ENCODE results near the gene HIBADH. TPM values are rescaled to one million over a fixed set of nuclear protein-coding genes. Genes with fewer than 3 reads are reported as not detected.
A peak's percentile ranks its signal among the peaks of the same experiment; 100 is the strongest.

Gene HIBADH
- total RNA-seq, 1 donor from 2014 or later = 15.7 TPM

DNA sequence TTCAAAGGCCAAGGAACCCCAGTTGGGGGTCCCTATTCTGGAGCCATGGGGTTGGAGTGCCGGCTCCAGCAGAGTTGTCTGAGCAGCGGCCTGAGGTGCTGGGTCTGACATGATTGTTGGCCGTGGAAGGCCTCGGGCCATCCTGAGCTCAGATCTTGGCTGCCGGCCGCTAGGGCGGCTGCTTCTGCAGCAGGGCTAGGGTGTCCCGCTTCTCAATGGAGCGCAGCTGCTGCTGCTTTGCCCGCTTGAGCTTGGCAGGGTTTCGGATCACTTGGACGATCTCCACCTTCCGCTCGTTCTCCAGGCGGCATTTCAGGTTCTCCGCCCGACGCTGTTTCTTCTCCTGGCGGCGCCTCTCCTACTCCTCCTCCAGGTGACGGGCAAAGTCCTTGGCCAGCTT is 171.1 kb downstream of the HIBADH start:
- no peak for DNase-seq (ENCODE audit: low read depth, low spot score)
- H3K4me3 Mint-ChIP-seq = no peak overlapping the region
- H3K4me1 Mint-ChIP-seq = no peaks in the 10 kb centered on the region
- TF ChIP-seq, protein P1, sequence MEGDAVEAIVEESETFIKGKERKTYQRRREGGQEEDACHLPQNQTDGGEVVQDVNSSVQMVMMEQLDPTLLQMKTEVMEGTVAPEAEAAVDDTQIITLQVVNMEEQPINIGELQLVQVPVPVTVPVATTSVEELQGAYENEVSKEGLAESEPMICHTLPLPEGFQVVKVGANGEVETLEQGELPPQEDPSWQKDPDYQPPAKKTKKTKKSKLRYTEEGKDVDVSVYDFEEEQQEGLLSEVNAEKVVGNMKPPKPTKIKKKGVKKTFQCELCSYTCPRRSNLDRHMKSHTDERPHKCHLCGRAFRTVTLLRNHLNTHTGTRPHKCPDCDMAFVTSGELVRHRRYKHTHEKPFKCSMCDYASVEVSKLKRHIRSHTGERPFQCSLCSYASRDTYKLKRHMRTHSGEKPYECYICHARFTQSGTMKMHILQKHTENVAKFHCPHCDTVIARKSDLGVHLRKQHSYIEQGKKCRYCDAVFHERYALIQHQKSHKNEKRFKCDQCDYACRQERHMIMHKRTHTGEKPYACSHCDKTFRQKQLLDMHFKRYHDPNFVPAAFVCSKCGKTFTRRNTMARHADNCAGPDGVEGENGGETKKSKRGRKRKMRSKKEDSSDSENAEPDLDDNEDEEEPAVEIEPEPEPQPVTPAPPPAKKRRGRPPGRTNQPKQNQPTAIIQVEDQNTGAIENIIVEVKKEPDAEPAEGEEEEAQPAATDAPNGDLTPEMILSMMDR (conservative IDR thresholded peaks at IDR 0.05) = no peak
- H3K36me3 Mint-ChIP-seq (ENCODE audit: low read depth) = peaks cover 3% of the 10 kb centered on the region
- H3K27ac Mint-ChIP-seq (ENCODE audit: unreplicated experiment) = no peak overlapping the region
- peaks cover 7% of the 10 kb centered on the region for H3K27me3 Mint-ChIP-seq (ENCODE audit: low read depth)
- H3K9me3 Mint-ChIP-seq = peaks cover 9% of the 10 kb centered on the region

DNA sequence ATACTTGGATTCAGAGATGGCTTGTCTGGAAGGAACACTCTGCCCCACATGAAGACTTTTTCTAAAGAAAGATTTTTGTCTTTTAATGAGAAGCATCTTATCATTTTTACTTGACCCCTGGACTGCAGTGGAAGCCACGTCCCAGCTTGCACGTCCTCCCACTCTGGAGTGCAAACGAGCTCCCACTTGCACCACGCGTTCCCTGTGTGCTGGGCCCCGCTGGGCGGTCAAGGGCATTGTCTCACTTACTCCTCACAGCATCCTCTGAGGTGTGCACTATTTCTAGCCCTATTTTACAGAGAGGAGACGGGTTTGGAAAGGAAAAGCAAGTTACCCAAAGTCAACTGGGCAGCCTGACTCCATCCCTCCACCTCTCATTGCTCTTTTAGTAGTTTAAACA is 175.2 kb downstream of the HIBADH start:
- H3K27ac Mint-ChIP-seq (ENCODE audit: unreplicated experiment) = no peak overlapping the region
- no peak for DNase-seq (ENCODE audit: low read depth, low spot score)
- H3K4me3 Mint-ChIP-seq = no peak overlapping the region
- peaks cover 7% of the 10 kb centered on the region for H3K27me3 Mint-ChIP-seq (ENCODE audit: low read depth)
- no peaks in the 10 kb centered on the region for H3K4me1 Mint-ChIP-seq
- peaks cover 6% of the 10 kb centered on the region for H3K9me3 Mint-ChIP-seq
- TF ChIP-seq, protein P1 (conservative IDR thresholded peaks at IDR 0.05) = no peak
- peaks cover 3% of the 10 kb centered on the region for H3K36me3 Mint-ChIP-seq (ENCODE audit: low read depth)

DNA sequence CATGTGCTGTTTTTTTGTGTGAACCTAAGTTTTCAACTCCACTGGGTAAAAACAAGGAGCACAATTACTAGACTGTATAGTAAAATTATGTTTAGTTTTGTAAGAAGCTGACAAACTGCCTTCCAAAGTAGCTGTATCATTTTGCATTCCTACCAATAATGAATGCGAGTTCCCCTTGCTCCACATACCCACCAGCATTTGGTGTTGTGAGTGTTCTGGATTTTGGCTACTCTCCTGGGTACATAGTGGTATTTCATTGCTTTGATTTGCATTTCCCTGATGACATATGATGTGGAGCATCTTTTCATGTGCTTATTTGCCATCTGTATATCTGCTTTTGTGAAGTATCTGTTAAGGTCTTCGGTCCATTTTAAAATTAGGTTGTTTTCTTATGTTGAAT is 178.2 kb downstream of the HIBADH start:
- Mint-ChIP-seq H3K9me3 (no peaks in the 10 kb centered on the region), H3K4me1 (no peaks in the 10 kb centered on the region), H3K36me3 (ENCODE audit: low read depth) (no peaks in the 10 kb centered on the region), H3K27ac (ENCODE audit: unreplicated experiment) (peak overlapping the region; percentile 35), H3K27me3 (ENCODE audit: low read depth) (peaks cover 4% of the 10 kb centered on the region), H3K4me3 (no peak overlapping the region)
- TF ChIP-seq, protein P1 (conservative IDR thresholded peaks at IDR 0.05) = no peak
- no peak for DNase-seq (ENCODE audit: low read depth, low spot score)

DNA sequence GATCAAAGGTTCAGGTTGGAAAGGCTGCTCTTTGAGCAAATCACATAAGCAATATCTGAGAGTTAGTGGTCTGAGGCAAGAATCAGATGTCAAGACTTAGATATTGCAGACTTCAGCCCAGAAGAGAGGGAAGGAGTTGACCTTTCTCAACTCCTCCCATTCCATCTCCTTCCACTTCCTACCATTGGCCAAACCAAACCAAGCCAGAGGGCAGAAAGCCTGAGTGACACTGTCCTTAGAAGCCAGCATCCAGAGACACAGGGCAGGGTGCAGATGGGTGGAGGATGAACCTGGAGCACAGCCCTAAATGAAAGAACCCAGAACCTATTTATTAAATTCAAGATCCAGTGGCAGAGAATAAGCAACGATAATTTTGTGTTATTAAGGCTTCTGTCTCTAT is 180.5 kb downstream of the HIBADH start:
- no peaks in the 10 kb centered on the region for H3K36me3 Mint-ChIP-seq (ENCODE audit: low read depth)
- H3K27me3 Mint-ChIP-seq (ENCODE audit: low read depth) = no peaks in the 10 kb centered on the region
- no peak overlapping the region for H3K4me3 Mint-ChIP-seq
- no peaks in the 10 kb centered on the region for H3K9me3 Mint-ChIP-seq
- no peak for DNase-seq (ENCODE audit: low read depth, low spot score)
- TF ChIP-seq, protein P1 (conservative IDR thresholded peaks at IDR 0.05) = no peak
- H3K27ac Mint-ChIP-seq (ENCODE audit: unreplicated experiment) = no peak overlapping the region
- H3K4me1 Mint-ChIP-seq = no peaks in the 10 kb centered on the region

DNA sequence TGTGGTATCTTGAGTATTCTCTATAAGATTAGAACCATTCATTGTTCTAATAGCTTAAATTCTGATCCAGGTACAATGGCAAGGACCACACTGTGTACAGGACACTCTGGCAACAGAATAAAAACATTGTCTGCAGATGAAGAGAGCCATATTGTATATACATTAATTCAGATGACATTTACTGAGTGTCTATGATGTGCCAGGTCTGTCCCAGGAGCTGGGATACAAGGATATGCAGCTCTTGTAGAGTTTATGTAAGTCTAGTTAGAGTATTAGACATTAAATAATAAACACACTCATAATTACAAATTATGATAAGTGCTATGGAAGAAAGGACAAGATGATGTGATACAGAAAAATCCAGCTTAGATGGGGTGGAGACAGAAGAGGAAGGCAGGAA is 184.1 kb downstream of the HIBADH start:
- no peaks in the 10 kb centered on the region for H3K27me3 Mint-ChIP-seq (ENCODE audit: low read depth)
- no peaks in the 10 kb centered on the region for H3K9me3 Mint-ChIP-seq
- no peak for DNase-seq (ENCODE audit: low read depth, low spot score)
- H3K4me3 Mint-ChIP-seq = no peak overlapping the region
- TF ChIP-seq, protein P1 (conservative IDR thresholded peaks at IDR 0.05) = no peak
- H3K4me1 Mint-ChIP-seq = no peaks in the 10 kb centered on the region
- H3K36me3 Mint-ChIP-seq (ENCODE audit: low read depth) = no peaks in the 10 kb centered on the region
- H3K27ac Mint-ChIP-seq (ENCODE audit: unreplicated experiment) = no peak overlapping the region

DNA sequence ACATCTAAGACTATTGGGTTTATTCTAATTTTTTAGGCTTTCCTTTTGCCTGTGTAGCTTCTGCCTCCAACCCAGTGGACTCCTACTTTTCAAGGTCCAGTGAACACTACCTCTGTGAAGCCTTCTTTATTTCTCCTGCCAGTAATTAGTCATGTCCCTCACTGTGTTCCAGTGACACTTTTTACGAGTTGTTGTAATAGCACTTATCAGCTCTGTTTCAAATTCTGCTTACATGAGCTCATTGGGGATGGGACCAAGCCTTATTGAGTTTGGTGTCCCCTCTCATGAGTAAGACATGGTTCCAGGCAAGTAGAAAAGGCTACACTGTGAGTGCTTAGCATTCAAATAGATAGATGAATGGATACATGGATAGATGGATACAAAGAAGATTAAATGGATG is 184.6 kb downstream of the HIBADH start:
- no peak overlapping the region for H3K27ac Mint-ChIP-seq (ENCODE audit: unreplicated experiment)
- DNase-seq (ENCODE audit: low read depth, low spot score) = no peak
- no peaks in the 10 kb centered on the region for H3K36me3 Mint-ChIP-seq (ENCODE audit: low read depth)
- TF ChIP-seq, protein P1 (conservative IDR thresholded peaks at IDR 0.05) = no peak
- H3K4me3 Mint-ChIP-seq = no peak overlapping the region
- H3K9me3 Mint-ChIP-seq = no peaks in the 10 kb centered on the region
- no peaks in the 10 kb centered on the region for H3K4me1 Mint-ChIP-seq
- H3K27me3 Mint-ChIP-seq (ENCODE audit: low read depth) = no peaks in the 10 kb centered on the region

Data from neural crest cell (in vitro differentiated cells).